ENCODE results near the gene MYLIP.
A peak's percentile ranks its signal among the peaks of the same experiment; 100 is the strongest.

The MYLIP gene

DNA sequence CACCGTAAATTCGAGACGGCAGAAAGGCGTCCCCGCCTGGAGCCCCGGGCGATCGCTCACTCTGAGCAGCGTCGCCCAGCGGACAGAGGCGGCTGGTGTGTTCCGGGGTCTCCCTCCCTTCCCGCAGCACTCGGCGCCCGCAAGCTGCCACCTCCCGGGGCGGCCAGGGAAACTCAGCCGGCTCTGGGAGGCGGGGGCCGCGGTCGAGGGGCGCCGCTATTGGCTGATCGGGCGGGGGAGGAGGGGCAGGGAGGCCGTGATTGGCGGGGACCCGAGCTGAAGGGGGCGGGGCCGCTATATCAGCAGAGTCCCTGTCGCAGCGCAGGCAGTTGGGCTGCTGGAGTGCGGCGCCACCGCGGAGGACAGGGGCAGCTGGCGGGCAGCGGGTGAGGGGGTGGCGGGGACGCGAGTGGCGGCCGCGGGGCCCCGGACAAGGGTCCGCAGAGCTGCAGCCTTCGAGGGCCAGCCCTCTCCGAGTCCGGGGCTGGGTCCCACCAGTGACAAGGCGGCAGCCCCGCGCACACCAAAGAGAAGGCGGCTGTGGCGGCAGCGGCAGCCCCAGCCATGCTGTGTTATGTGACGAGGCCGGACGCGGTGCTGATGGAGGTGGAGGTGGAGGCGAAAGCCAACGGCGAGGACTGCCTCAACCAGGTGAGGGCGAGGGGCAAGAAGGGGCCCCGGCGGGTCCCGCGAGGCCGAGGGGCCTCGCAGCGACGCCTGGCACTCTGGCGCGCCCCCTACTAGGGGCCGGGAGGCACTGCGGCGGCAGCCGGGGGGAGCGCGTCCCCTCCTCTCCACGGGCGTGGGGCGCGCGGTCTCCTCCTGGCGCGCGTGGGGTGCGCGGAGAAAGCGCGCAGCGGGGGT is at the start of gene MYLIP:
Gene MYLIP (plus strand): TSS at position 328 of the 864 bp plus-strand sequence. CDS start 237 bp downstream, at position 565.
- DNase-seq: peak; percentile 82 to 92

- DNase-seq: no peak
Measured at GRCh38 chr6:16079354-16079753, 49.5 kb upstream of the MYLIP start.

GRCh38 chr6:16080204-16080603 is 48.7 kb upstream of the MYLIP start:
- no peak for DNase-seq

DNA sequence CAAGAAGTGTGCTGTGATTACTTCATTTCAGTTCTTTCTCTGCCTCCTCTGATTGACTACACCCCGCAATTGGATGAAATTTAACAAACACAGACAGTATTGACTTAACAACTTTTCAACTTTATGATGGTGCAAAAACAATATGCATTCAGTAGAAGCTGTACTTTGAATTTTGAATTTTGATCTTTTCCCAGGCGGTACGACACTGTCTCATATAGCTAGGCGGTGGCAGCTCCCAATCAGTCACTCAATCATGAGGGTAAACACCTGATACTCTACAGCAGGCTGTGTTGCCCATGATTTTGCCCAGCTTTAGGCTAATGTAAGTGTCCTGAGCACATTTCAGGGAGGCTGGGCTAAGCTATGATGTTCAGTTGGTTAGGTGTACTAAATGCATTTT is 47.6 kb upstream of the MYLIP start:
- DNase-seq: no peak

DNA sequence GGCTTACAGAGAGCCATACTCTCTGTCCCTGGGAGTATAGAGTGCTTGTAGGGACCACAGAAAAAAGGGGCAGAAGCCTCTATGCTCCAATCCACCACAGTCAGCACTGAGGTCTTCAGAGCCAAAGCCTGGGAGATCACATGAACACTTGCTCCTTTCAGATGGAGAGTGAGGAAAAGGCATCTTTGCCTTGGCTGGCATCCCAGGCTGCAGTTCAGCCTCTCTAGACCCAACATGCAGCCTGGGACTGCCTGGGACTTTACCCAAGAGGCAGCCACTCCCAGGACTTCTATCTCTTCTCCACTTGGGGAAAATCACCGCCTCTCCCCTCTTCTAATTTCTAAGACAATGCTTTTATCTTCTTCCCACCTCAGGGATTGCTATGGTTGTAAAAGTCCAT is 46.5 kb upstream of the MYLIP start:
- DNase-seq: no peak

DNA sequence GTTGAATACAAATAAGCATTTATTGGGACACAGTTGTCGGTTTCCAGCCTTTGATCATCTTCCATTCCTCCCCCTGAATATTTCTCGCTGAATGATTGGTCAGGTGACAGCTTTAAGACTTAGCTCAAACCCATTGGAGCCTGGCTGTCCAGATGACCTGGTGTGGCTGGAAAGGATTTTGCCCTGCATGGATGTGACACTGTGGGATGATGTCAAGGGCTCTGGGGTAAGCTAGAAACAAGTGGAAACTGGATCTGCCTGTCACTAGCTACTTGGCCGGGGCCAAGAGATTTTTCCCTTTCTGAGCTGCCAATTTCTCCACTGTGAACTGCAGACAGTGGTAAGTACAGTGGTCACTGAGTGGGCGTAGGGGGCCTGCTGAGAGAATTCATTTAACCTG is 41.9 kb upstream of the MYLIP start:
- DNase-seq: no peak

DNA sequence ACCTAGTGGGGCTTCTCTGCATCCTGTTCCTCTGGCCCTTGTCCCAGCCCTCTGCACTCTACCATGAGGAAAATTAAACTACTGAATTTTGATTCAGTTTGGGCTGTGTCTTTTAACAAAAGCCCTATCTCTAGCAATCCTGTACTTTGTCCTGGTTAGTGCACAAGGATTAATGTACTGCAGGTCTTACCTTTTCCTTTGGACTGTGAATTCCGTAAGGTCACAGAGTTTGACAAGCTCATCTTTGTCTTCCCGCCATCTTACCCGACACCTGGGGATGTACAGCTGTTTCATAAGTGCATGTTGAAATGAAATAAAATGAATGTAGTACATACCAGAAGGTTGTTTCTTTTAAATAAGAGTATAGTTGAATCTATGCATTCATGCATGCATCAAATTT is 41.5 kb upstream of the MYLIP start:
- no peak for DNase-seq

DNA sequence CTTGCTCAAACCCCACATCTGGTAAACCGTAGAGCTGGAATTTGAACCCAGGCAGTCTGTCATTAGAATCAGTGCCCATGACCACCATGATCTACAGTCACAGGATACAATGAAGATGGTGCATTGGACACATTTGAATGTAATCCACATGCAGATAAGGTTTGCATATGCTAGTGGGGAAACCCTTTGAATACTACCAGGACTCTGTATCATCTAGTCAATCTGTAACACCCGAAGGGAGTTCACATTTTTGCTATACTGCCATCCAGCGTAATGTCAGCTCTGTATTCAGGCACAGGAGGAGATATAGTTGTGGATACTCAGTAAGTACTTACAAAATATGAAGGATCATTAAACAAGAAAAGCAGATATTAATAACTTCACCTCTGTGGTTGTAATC is 40.5 kb upstream of the MYLIP start:
- no peak for DNase-seq

DNA sequence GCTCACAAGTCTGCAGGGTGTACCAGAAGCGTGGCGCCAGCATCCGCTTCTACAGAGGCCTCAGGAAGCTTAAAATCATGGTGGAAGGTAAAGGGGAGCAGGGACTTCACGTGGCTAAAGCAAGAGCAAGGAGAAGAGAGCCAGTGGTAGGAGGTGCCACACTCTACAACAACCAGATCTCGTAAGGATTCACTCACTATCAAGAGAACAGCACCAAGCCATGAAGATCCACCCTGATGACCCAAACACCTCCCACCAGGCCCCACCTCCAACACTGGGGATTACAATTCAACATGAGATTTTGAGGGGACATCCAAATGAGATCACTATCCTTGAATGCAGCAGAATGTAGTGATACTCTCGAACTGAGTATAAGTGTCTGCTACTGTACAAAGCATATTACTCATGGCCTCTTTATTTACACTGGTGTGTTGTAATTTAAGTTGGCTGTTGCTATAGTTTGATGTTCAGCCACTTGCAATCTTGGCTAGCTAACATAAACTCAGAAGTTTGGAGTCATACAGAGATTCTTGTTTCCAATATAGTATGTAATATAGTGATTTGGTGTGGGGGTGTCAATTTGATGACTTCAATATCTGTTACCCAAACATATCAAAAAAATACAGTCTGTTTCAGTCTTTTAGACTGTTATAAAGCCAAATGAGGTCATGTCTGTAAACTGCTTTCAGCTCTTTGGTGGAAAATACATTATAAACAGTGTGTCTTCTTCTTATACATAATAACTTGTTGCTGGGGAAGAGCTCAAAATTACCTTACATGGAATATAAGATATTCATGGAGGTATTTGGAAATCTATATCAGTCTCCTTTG is 39.4 kb upstream of the MYLIP start:
- DNase-seq: no peak

DNA sequence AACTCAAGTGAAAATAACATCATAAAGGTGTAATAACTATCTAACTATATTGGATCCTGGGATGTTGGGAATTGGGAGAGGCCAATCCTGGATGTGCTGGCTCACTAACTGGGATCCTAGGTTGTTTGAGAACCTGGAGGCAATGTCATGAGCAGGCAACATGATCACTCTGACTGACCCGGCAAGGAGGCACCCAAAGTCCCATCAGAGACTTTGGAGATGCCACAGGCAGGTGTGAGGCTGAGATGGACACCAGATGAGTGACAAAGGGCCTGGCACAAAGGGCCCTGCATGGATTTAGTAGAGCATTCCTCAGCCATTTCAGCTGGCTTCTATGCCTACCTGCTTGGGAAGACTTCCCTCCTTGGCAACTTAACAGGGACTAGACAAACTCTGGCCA is 38.4 kb upstream of the MYLIP start:
- no peak for DNase-seq

- DNase-seq: no peak
Measured at GRCh38 chr6:16090920-16091319, 38.0 kb upstream of the MYLIP start.

DNA sequence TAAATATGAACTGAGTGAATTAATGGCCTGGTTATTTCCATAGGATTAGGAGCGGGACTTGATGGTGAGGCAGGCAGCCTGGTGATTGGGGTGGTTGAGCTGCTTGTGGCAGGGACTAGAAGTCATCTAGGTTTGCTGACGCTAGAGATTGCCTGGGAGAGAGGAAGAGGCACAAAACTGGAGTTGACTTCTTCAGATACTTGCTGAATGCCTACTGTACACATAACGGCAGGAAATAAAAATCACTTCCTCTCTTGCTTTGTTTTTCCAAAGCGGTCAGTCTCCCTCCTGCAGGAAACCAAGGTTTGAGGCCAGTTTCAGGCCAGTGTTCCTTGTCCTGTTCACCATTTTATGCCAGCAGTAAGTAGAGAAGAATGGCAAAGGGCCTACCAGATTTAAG is 36.7 kb upstream of the MYLIP start:
- DNase-seq: no peak

GRCh38 chr6:16092990-16093389 is 35.9 kb upstream of the MYLIP start:
- no peak for DNase-seq

DNA sequence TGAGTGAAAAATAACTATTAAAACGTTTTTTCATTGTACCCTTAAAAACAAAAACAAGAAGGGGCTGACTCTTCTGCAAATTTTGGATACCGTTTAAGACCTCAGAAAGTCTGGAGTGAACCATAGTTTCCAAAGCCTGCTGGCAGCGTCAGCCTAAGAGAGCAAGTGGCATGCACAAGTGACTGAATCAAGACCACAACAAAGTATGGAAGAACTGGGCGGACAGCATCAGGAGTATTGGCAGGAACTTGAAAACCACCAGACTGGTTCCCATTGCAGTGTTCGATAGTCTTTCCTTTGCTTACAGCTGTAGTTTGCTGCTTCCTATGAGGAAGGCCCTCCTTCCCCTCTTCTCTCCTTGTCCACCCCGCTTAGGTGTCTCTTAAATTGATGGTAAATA is 33.7 kb upstream of the MYLIP start:
- no peak for DNase-seq

DNA sequence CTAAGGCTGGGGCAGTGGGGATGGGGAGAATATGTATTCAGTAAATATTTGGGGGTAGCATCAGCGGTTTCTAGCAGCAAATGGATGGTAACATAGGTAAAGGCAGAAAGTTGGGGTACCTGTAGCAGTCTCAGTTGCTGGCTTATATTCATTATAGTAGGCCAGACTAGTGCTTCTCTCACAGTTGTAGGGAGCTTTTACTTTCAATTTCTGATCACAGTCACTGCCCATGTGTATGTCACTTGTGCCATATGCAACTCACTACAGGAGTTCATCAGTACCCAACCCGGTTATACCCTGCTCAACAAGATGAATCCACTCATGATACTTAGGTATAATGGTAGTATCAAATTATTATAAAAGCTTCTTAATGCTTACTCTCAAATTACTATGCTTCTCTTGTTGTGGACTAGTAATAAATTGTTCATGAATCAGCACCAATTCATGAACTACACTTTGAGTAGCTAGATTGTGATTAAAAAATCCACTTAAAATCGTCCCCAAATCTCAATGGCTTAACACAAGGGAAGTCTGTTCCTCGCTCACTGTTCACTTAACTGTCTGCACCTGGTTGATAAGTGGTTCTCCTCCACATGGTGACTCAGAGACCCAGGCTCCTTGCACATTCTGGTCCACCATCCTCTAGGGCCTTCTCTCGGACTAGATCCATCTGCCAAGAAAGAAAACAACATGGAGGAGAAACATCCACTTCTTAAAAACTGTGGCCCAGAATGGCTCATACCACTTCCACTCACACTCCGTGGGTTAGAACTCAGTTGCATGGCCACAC is 31.3 kb upstream of the MYLIP start:
- DNase-seq: no peak

DNA sequence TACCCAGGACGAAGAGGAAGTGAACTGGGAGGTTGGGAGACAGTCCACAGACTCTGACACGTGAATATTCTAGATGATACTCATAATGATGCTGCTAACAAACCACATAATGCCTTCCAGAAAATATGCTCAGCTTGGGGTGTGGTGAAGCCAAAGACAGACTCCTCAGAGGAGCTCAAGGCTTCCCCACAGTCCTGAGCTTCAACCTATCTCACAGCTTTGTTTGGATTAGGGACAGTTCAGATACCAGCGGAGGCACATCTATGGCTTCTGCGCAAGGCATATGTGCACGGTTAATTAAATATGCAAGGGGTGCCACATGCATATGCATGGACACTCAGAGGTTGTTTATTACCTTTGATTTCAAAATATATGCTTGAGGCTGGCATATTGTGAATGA is 30.7 kb upstream of the MYLIP start:
- no peak for DNase-seq

DNA sequence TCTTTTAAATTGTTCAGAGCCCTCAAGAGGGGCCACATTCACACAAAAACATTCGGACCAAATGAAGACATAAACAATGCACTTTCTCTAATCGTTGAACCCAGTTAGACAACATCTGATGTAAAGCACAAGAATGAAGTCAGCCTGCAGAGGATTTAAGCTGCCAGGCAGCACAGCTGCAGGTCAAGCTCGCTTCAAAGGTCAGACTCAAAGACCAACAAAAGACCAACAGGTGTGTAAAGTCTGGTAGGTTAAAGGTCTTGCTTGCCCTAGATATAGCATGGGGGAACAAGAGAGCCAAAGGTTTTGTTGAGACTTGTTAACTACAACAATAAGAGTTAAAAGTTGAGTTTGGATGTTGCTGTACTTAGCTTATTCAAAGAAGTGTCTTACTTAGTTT is 26.7 kb upstream of the MYLIP start:
- no peak for DNase-seq

- no peak for DNase-seq
Measured at GRCh38 chr6:16103722-16104121, 25.2 kb upstream of the MYLIP start.

DNA sequence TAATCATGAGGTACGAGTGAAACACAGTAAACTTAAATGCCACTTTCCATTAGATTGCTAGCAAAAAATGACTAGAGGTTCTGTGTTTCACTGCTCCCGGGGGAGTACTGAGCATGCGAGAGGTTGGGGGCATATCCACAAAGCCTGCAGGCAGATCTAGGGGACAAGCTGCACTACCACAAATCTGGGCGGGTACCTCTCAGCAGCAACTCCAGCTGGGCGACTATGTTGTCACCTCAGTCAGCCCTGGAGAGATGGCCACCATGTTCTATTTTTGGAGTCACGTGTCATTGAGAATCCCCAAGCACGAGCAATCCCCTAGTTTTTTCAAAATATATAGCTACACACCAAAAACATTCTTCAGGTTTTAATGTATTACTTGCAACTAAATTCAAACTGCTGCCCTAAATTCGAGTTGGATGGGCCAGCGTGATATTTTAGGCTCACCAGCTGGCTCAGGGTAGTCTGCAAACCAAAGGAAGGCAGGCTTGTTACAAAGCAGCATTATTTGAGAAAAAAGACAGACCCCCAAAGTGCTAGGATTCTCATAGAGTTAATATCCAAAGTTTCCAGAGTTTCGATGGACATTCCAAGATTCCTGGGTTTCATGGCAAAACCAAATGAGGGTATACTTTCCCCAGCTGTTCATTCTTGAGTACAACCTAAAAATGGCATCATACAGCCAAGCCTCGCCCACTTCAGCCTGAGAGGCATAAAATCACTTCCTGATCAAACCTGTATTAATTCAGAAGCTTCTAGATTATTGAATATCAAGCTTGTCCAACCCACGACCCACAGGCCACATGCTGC is 24.1 kb upstream of the MYLIP start:
- no peak for DNase-seq

DNA sequence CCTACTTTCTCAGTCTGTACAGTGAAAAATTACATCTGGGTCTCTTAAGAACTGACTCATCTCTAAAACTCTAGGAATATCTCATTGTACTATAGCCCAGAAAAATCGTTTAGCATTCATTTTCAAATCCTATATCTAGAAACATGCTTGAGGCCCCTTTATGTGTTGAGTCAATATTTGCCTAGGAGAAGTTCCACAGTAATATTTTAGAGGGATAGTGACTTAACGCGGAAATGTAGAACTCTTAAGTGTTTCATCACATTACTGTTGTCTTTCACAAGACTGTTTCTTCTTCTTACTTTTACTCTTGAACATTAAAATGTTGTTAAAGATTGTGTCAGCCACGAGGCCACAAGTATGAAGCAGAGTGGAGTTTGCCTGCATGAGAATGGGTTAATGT is 23.0 kb upstream of the MYLIP start:
- DNase-seq: no peak

GRCh38 chr6:16106991-16107787 is 21.7 kb upstream of the MYLIP start:
- DNase-seq: no peak

DNA sequence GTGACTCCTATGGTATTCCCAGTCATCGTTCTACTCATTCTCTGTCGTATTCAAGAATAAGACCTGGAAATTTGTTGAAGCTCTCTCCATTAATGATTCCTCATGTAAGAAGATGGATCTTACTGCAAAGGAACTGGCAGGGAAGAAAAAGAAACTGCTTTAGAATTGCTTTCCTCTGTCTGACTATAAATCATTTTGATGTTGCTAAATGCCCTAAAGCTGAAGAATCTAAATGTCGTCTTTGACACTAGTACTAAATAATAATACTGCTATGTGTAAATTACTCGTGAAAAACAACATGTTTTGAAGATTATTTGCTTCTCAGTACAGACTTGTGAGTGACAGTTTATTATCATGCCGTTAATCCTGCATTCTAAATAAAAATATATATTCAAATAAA is 20.5 kb upstream of the MYLIP start:
- no peak for DNase-seq
